Daoy (cell line): ENCODE data around the gene MMP15. TPM values are rescaled to one million over a fixed set of nuclear protein-coding genes. Genes with fewer than 3 reads are reported as not detected.
A peak's percentile ranks its signal among the peaks of the same experiment; 100 is the strongest.

Source experiments
- DNase-seq: peaks from one replicate; pipeline ENCODE4 v3.0.0-alpha.2; 2015; ENCODE audit warnings: low read depth
- total RNA-seq: library from RNA; depleted of rRNA; stranded (reverse); fragments of >200 nt; shearing (Covaris generic); gene quantifications from 2 replicates; pipeline ENCODE4 v1.2.3, GENCODE V29; 2014

The MMP15 gene
- total RNA-seq, 1 experiment from 2014 or later, result 3.4 TPM

DNA sequence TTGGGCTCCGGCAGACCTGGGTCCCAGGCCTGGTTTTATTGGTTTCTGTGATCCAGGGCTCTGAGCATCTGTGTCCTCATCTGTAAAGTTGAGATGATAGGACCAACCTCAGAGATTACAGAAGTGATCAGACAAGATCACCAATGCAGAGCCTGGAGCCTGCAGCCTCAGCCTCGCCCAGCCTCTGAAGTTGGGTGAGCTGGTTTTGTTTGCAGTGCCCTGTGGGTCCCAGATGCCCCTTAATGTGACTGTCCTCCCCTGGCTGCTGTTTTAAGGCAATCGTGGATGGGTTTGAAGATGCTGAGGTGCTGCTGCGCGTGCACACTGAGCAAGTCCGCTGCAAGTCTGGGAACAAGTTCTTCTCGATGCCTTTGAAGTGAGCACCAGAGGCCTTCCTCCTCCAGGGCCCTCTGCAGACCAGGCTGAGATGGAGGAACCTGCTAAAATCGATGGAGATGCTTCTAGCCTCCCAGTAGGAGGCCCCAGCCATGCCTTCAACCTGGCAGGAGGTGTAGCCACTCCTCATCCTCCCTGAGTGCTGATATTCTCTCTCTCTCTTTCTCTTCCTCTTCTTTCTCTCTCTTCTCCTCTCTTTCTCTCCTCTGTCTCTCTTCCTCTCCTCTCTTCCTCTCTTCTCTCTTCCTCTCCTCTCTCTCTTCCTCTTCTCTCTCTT, 5.6 kb upstream of the MMP15 start:
- DNase-seq, result no peak

- no peak for DNase-seq
Observed at GRCh38 chr16:58020628-58021521, 4.7 kb upstream of the MMP15 start.

GRCh38 chr16:58021661-58022551, 3.6 kb upstream of the MMP15 start:
- DNase-seq, result no peak

- DNase-seq, result peak; percentile 74
Observed at GRCh38 chr16:58022601-58023371, 2.8 kb upstream of the MMP15 start.

GRCh38 chr16:58024486-58025350, 836 bp upstream of the MMP15 start:
- no peak for DNase-seq

- peak; percentile 57 for DNase-seq
Observed at GRCh38 chr16:58026139-58026704, 668 bp downstream of the MMP15 start.

DNA sequence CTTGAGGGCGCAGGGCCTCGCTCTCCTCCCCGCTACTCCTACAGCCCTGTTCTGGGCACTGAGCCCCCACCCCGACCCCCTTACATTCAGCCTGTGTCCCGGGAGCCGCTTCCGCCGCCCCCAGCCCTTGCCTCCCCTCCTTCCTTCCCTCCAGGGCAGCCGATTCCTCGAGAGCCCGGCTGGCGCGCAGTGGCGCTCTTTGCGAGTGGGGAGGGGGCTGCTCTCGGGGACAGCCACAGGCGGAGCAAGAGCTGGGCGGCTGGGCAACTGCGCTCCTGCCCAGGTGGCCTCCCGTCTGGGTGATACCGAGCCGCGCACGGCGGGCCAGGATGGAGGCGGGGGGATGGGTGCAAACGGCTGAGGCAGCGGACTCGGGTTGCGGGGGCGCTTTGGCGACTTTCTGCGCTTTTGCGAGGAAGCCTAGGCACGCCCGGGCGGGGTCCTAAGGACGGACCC, 1.2 kb downstream of the MMP15 start:
- DNase-seq, result no peak

DNA sequence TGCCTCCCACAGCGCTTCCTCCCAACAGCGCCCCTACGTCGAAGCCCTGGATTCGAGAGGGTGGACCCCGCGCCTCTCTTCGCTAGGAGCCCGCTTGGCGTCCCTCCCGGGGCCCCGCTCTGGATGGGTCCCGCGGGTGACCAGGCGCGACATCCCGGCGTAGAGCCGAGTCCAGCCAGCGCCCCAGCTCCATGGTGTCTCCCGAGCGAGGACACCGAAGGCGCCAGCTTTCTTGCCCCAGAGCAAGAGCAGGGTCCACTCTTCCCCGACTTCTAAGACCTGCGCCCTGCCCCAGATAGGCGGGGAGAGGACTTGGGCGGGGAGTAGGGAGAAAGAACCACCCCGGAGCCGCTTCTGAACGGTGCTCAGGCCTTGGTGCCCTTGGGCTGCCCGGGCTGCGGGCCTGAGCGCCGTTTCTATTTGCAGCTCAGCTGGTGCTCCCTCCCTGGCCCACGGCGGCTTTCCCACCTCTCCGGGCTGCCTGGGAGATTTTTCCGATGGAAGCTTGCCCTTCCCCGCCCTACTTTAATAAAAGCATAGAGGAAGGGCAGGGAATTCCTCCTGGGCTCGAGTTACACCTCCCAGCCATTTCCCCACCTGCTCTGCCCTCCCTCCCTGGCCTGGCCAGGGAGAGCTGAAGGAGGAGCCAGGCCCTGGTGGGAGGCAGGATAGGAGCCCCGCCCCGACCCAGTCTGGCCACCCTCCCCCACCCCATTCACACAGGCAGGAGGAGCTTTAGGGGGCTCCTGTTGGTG, 1.8 kb downstream of the MMP15 start:
- DNase-seq, result peak; percentile 35

- no peak for DNase-seq
Observed at GRCh38 chr16:58027916-58028455, 2.4 kb downstream of the MMP15 start.

DNA sequence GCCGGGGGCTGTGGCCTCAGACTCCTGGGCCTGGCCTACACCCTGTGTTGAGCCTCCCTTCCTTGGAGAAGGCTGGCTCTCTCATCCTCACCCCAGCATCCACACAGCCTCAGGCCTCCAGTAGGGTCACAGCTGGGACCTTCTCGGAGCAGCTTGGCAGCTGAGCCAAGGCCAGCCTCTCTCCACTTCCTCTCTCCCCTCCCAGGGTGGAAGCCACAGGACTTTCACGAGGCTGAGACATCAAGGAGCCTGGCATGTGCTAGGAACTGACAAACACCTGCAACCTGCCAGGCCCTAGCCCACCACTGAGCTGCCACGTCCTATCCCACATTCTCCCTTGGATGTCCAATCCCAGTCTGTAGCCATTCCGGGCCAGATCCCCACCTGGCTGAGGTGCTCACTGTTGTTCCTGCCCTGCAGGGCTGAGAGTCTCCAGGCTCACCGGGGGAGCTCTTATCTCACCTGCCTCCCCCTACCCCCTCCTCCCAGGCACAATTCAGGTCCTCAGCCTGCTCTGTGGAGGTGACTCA, 3.1 kb downstream of the MMP15 start:
- no peak for DNase-seq

- DNase-seq, result no peak
Observed at GRCh38 chr16:58029410-58029809, 3.9 kb downstream of the MMP15 start.

- DNase-seq, result no peak
Observed at GRCh38 chr16:58030136-58030840, 4.7 kb downstream of the MMP15 start.

GRCh38 chr16:58031016-58031800, 5.7 kb downstream of the MMP15 start:
- no peak for DNase-seq

GRCh38 chr16:58032710-58033293, 7.2 kb downstream of the MMP15 start:
- DNase-seq, result no peak

DNA sequence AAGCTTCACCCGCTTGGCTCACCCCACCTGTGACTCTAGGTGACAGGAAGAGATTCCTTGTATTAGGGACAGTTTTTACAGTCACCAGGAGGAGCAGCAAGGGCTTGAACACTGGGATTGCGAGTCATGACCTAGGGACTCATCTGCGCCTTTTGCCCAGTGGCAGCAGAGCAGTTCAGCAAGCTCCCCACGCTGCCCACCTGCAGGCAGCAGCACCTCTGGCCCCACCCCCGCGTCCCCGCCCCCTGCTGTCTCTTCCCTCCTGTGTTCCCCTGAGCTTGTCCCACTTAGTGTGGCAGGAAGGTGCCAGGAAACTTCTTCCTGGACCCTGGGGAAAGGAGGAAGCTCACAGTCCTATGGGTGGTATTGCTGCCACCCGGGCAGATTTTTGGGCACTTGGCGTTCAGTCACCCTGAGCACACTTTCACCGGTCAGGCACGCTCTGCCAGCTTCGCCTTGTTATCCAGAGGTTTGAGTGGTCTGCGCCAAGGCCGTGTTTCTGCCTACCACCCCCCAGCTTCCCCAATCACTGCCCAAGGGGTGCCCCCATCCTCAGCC, 8.7 kb downstream of the MMP15 start:
- DNase-seq, result no peak

DNA sequence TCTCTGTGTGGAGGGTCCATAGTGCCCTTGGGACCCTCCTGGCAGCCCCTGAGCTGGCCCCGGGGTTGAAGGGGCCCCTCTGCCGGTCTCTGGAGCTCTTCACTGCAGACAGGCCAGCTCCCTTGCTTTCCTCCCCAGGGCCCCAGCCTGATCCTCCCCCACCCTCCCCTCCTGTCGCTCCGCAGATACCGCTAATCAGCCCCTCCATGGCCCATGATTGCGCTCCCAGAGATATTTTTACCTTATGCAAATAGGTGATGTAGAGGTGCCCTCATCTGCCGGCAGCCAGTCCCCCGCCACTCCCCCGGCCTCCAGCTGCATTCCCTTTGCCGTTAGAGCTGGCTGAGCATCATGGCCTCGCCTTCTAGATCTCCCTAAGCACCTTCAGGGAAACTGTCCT, 9.2 kb downstream of the MMP15 start:
- DNase-seq, result no peak
